ENCODE data around the gene NSD2. TPM values are rescaled to one million over a fixed set of nuclear protein-coding genes. Genes with fewer than 3 reads are reported as not detected.

NSD2 gene
- total RNA-seq, 1 experiment from 2014 or later, result 128 TPM

DNA sequence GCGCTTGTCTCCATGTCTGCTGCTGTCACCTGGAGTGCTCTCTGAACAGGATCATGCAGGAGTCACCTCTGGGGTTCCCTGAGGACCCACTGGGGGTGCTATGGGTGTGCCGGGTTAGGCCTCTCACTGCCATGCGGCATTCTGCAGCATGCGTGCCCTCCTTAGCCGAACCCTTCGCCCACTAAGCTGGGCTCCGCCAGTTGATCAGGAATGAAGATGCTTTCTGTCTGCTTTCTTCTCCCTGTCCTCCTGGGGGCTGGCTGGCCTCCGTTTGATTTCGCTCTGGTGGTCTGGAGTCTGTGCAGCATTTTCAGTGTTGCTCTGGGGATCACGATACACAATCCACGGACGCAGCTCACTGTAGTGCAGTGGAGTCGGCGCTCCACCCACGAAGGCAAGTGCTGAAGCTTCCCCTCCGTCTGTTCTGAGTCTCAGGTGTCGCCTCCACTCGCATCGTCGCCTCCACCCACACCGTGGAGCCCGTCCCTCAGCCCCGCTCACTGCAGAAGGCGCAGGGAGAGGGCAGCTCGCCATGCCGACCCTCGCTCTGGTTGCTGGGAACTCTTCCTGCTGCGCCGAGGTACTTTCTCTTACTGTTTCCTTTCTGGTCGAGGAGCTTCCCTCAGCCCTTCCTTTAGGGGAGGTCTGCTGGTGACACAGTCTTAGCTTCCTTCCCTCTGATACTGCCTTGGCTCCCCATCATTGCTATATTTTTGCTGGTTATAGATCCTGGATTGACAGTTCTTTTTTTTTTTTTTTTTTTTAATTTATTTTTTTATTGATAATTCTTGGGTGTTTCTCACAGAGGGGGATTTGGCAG lies 44.5 kb upstream of the NSD2 start (continued):
- TF ChIP-seq, protein P1, sequence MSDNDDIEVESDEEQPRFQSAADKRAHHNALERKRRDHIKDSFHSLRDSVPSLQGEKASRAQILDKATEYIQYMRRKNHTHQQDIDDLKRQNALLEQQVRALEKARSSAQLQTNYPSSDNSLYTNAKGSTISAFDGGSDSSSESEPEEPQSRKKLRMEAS (CRISPR knock-in tag; IDR thresholded peaks at IDR 0.05), result no peak
- TF ChIP-seq ZNF138 (CRISPR knock-in tag; conservative IDR thresholded peaks at IDR 0.05), result no peak
- TF ChIP-seq, protein P2, sequence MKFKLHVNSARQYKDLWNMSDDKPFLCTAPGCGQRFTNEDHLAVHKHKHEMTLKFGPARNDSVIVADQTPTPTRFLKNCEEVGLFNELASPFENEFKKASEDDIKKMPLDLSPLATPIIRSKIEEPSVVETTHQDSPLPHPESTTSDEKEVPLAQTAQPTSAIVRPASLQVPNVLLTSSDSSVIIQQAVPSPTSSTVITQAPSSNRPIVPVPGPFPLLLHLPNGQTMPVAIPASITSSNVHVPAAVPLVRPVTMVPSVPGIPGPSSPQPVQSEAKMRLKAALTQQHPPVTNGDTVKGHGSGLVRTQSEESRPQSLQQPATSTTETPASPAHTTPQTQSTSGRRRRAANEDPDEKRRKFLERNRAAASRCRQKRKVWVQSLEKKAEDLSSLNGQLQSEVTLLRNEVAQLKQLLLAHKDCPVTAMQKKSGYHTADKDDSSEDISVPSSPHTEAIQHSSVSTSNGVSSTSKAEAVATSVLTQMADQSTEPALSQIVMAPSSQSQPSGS (CRISPR knock-in tag; IDR thresholded peaks at IDR 0.05; ENCODE audit: borderline replicate concordance, low read depth), result no peak
- TF ChIP-seq, protein P3, sequence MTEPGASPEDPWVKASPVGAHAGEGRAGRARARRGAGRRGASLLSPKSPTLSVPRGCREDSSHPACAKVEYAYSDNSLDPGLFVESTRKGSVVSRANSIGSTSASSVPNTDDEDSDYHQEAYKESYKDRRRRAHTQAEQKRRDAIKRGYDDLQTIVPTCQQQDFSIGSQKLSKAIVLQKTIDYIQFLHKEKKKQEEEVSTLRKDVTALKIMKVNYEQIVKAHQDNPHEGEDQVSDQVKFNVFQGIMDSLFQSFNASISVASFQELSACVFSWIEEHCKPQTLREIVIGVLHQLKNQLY (CRISPR knock-in tag; IDR thresholded peaks at IDR 0.05), result no peak
- TF ChIP-seq ZNF263 (CRISPR knock-in tag; IDR thresholded peaks at IDR 0.05; ENCODE audit: low read depth), result no peak
- TF ChIP-seq CREM (CRISPR knock-in tag; IDR thresholded peaks at IDR 0.05), result no peak
- TF ChIP-seq MXD4 (CRISPR knock-in tag; IDR thresholded peaks at IDR 0.05; ENCODE audit: borderline replicate concordance), result no peak
- no peak for TF ChIP-seq NR2C2 (CRISPR knock-in tag; IDR thresholded peaks at IDR 0.05)
- TF ChIP-seq, protein P4, sequence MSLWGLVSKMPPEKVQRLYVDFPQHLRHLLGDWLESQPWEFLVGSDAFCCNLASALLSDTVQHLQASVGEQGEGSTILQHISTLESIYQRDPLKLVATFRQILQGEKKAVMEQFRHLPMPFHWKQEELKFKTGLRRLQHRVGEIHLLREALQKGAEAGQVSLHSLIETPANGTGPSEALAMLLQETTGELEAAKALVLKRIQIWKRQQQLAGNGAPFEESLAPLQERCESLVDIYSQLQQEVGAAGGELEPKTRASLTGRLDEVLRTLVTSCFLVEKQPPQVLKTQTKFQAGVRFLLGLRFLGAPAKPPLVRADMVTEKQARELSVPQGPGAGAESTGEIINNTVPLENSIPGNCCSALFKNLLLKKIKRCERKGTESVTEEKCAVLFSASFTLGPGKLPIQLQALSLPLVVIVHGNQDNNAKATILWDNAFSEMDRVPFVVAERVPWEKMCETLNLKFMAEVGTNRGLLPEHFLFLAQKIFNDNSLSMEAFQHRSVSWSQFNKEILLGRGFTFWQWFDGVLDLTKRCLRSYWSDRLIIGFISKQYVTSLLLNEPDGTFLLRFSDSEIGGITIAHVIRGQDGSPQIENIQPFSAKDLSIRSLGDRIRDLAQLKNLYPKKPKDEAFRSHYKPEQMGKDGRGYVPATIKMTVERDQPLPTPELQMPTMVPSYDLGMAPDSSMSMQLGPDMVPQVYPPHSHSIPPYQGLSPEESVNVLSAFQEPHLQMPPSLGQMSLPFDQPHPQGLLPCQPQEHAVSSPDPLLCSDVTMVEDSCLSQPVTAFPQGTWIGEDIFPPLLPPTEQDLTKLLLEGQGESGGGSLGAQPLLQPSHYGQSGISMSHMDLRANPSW (CRISPR knock-in tag; conservative IDR thresholded peaks at IDR 0.05; ENCODE audit: low read depth), result no peak
- no peak for TF ChIP-seq FOXJ3 (CRISPR knock-in tag; IDR thresholded peaks at IDR 0.05; ENCODE audit: borderline replicate concordance)
- no peak for TF ChIP-seq ZNF121 (CRISPR knock-in tag; IDR thresholded peaks at IDR 0.05)
- no peak for TF ChIP-seq ESRRA (CRISPR knock-in tag; IDR thresholded peaks at IDR 0.05; ENCODE audit: borderline replicate concordance)
- no peak for TF ChIP-seq NR1H2 (CRISPR knock-in tag; IDR thresholded peaks at IDR 0.05)

DNA sequence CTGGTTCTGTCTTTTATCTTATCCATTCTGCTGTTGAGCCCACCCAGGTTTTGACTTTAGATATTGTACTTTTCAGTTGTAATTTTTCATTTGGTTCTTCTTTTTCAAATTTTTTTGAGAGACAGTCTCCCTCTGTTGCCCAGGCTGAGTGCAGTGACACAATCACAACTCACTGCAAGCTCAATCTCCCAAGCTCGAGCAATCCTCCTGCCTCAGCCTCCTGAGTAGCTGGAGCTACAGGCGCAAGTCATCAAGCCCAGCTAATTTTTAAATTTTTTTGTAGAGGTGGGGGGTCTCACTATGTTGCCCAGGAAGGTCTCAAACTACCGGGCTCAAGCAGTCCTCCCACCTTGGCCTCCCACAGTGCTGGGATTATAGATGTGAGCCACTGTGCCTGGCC lies 41.0 kb upstream of the NSD2 start:
- TF ChIP-seq OVOL2 (CRISPR knock-in tag; IDR thresholded peaks at IDR 0.05; ENCODE audit: borderline replicate concordance) (no peak), ZNF671 (CRISPR knock-in tag; IDR thresholded peaks at IDR 0.05) (no peak), CBFB (CRISPR knock-in tag; IDR thresholded peaks at IDR 0.05; ENCODE audit: low read depth) (no peak), TP53 (CRISPR knock-in tag; IDR thresholded peaks at IDR 0.05) (no peak), TEAD1 (CRISPR knock-in tag; IDR thresholded peaks at IDR 0.05) (no peak), SOX15 (CRISPR knock-in tag; IDR thresholded peaks at IDR 0.05) (no peak), SP1 (CRISPR knock-in tag; conservative IDR thresholded peaks at IDR 0.05) (no peak), ZNF423 (CRISPR knock-in tag; IDR thresholded peaks at IDR 0.05) (no peak), NR3C1 (CRISPR knock-in tag; conservative IDR thresholded peaks at IDR 0.05; ENCODE audit: low read depth) (no peak), ZNF219 (CRISPR knock-in tag; IDR thresholded peaks at IDR 0.05; ENCODE audit: borderline replicate concordance) (no peak)
- TF ChIP-seq, protein P5, sequence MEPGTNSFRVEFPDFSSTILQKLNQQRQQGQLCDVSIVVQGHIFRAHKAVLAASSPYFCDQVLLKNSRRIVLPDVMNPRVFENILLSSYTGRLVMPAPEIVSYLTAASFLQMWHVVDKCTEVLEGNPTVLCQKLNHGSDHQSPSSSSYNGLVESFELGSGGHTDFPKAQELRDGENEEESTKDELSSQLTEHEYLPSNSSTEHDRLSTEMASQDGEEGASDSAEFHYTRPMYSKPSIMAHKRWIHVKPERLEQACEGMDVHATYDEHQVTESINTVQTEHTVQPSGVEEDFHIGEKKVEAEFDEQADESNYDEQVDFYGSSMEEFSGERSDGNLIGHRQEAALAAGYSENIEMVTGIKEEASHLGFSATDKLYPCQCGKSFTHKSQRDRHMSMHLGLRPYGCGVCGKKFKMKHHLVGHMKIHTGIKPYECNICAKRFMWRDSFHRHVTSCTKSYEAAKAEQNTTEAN (CRISPR knock-in tag; IDR thresholded peaks at IDR 0.05), result no peak
- TF ChIP-seq, protein P6, sequence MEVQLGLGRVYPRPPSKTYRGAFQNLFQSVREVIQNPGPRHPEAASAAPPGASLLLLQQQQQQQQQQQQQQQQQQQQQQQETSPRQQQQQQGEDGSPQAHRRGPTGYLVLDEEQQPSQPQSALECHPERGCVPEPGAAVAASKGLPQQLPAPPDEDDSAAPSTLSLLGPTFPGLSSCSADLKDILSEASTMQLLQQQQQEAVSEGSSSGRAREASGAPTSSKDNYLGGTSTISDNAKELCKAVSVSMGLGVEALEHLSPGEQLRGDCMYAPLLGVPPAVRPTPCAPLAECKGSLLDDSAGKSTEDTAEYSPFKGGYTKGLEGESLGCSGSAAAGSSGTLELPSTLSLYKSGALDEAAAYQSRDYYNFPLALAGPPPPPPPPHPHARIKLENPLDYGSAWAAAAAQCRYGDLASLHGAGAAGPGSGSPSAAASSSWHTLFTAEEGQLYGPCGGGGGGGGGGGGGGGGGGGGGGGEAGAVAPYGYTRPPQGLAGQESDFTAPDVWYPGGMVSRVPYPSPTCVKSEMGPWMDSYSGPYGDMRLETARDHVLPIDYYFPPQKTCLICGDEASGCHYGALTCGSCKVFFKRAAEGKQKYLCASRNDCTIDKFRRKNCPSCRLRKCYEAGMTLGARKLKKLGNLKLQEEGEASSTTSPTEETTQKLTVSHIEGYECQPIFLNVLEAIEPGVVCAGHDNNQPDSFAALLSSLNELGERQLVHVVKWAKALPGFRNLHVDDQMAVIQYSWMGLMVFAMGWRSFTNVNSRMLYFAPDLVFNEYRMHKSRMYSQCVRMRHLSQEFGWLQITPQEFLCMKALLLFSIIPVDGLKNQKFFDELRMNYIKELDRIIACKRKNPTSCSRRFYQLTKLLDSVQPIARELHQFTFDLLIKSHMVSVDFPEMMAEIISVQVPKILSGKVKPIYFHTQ (CRISPR knock-in tag; IDR thresholded peaks at IDR 0.05), result no peak
- H3K9me3 Mint-ChIP-seq, result peaks cover 10% of the 10 kb centered on the region
- H3K4me3 Mint-ChIP-seq, result no peak overlapping the region
- peaks cover 10% of the 10 kb centered on the region for H3K4me1 Mint-ChIP-seq
- DNase-seq (ENCODE audit: low spot score) (no peak), ATAC-seq (no peak)
- POLR2A ChIA-PET, result no interaction called here
- CTCF ChIA-PET, result interaction anchor here (1.0 kb wide), 1 partner anchor 116 kb away, joined by 3 read pairs; no protein-coding TSS in a partner anchor
- H3K27me3 Mint-ChIP-seq (ENCODE audit: low read depth), result peaks cover 3% of the 10 kb centered on the region
- peaks cover 51% of the 10 kb centered on the region for H3K36me3 Mint-ChIP-seq
- H3K27ac Mint-ChIP-seq, result no peak overlapping the region

All from WTC11 (cell line).